H1 (cell line): Measurements from ENCODE around the gene WDR33. TPM values are rescaled to one million over a fixed set of nuclear protein-coding genes. Genes with fewer than 3 reads are reported as not detected.

ENCODE experiments used
- CTCF ChIA-PET: fragments of 300-600 bp; sonication (Branson Sonifier 250); formaldehyde crosslinking; loops from one replicate; lab custom pipeline; 2021; ENCODE audit not compliant: partially characterized antibody; lab: Charles Lee
- POLR2A ChIA-PET: fragments of 300-600 bp; sonication (Branson Sonifier 250); formaldehyde crosslinking; loops from one replicate; lab custom pipeline; 2021; ENCODE audit warnings: inconsistent platforms; ENCODE audit not compliant: partially characterized antibody; lab: Charles Lee
- DNase-seq, 2 experiments: peaks; one replicate each; pipeline versions ENCODE4 v3.0.0 to v3.0.0-alpha.2; 2010 to 2022; ENCODE audit warnings: low spot score in 2 of 2, low read depth in 1 of 2, mixed read lengths in 1 of 2
- FAIRE-seq: peaks from 2 replicates; lab custom pipeline; 2011; peaks lifted over from hg19 to GRCh38; lab: Jason Lieb, UNC
- H2AFZ ChIP-seq: 2 replicates; pipeline ENCODE4 v1.8.1; 2012; ENCODE audit warnings: low read length, inconsistent platforms
- H2AK5ac ChIP-seq: 2 replicates; pipeline ENCODE4 v1.6.1; 2013; ENCODE audit warnings: low read depth, low read length
- H2BK120ac ChIP-seq: replicated peaks from 2 replicates; pipeline ENCODE3; 2013; ENCODE audit warnings: low read depth, low read length, inconsistent platforms
- H2BK12ac ChIP-seq: 2 replicates; pipeline ENCODE4 v1.6.1; 2013; ENCODE audit warnings: low read depth, low read length
- H2BK15ac ChIP-seq: 2 replicates; pipeline ENCODE4 v1.6.1; 2013; ENCODE audit warnings: low read length
- H2BK20ac ChIP-seq: 2 replicates; pipeline ENCODE4 v1.6.1; 2013; ENCODE audit warnings: low read length
- H2BK5ac ChIP-seq: 2 replicates; pipeline ENCODE4 v1.6.1; 2013; ENCODE audit warnings: low read depth, low read length
- H3K14ac ChIP-seq: 2 replicates; pipeline ENCODE4 v1.6.1; 2013; ENCODE audit warnings: inconsistent platforms; ENCODE audit not compliant: insufficient read length
- H3K18ac ChIP-seq: 2 replicates; pipeline ENCODE4 v1.6.1; 2013; ENCODE audit warnings: low read length; ENCODE audit errors: extremely low read depth
- H3K23ac ChIP-seq: 2 replicates; pipeline ENCODE4 v1.6.1; 2013; ENCODE audit warnings: inconsistent platforms; ENCODE audit not compliant: insufficient read length
- H3K23me2 ChIP-seq: 2 replicates; pipeline ENCODE4 v1.6.1; 2013; ENCODE audit warnings: low read depth, low read length
- H3K27ac ChIP-seq: 2 replicates; pipeline ENCODE4 v1.6.1; 2011; ENCODE audit warnings: low read depth, low read length, inconsistent platforms
- H3K27me3 ChIP-seq, 4 experiments: replicated peaks in 1 of 4; 1 replicate in 1 of 4; 2 replicates in 3 of 4; pipeline versions ENCODE4 v1.6.1 to v1.8.1; 2011 to 2013; ENCODE audit warnings: low read length in 3 of 4, mild to moderate bottlenecking in 3 of 4, inconsistent platforms in 2 of 4, mixed read lengths in 2 of 4, moderate library complexity in 1 of 4; ENCODE audit not compliant: control insufficient read depth in 3 of 4, insufficient read depth in 3 of 4; ENCODE audit errors: extremely low read depth in 1 of 4
- H3K36me3 ChIP-seq, 4 experiments: 2 replicates each; pipeline versions ENCODE4 v1.6.1 to v1.8.1; 2011 to 2013; ENCODE audit warnings: mild to moderate bottlenecking in 4 of 4, low read length in 3 of 4, moderate library complexity in 2 of 4, control low read depth in 1 of 4, inconsistent platforms in 1 of 4; ENCODE audit not compliant: insufficient read depth in 4 of 4, control insufficient read depth in 2 of 4
- H3K4ac ChIP-seq: replicated peaks from 2 replicates; pipeline ENCODE3; 2013; ENCODE audit warnings: low read length, low read depth, mixed read lengths, inconsistent platforms; ENCODE audit not compliant: insufficient read length
- H3K4me1 ChIP-seq, 4 experiments: replicated peaks in 1 of 4; 1 replicate in 1 of 4; 2 replicates in 3 of 4; pipeline versions ENCODE4 v1.6.1 to v1.8.1; 2011 to 2013; ENCODE audit warnings: low read length in 3 of 4, inconsistent platforms in 2 of 4, mixed read lengths in 1 of 4; ENCODE audit not compliant: insufficient read depth in 4 of 4, control insufficient read depth in 3 of 4
- H3K4me2 ChIP-seq, 2 experiments: 2 replicates each; pipeline versions ENCODE4 v1.6.1 to v1.8.1; 2011 to 2013; ENCODE audit warnings: low read depth in 2 of 2, low read length in 2 of 2, control low read depth in 1 of 2, inconsistent platforms in 1 of 2, mild to moderate bottlenecking in 1 of 2; ENCODE audit not compliant: insufficient read depth in 1 of 2
- H3K4me3 ChIP-seq, 4 experiments: fragments of 200-600, 300-600 bp in 1 of 4; sonication (generic), shearing (Covaris generic), sonication (Bioruptor Twin) in 1 of 4; 2 replicates each; pipeline versions ENCODE4 v1.5.1 to v1.8.1; 2011 to 2016; ENCODE audit warnings: low read length in 4 of 4, low read depth in 3 of 4, control low read depth in 2 of 4, inconsistent platforms in 2 of 4, mild to moderate bottlenecking in 2 of 4, mixed read lengths in 1 of 4, moderate library complexity in 1 of 4; ENCODE audit not compliant: insufficient read depth in 2 of 4; ENCODE audit errors: extremely low read depth in 1 of 4
- H3K56ac ChIP-seq: replicated peaks from 2 replicates; pipeline ENCODE3; 2013; ENCODE audit warnings: low read depth, mild to moderate bottlenecking, mixed read lengths, low read length, inconsistent platforms; ENCODE audit not compliant: insufficient read length
- H3K79me1 ChIP-seq: 2 replicates; pipeline ENCODE4 v1.6.1; 2013; ENCODE audit warnings: low read depth, low read length, control low read depth
- H3K79me2 ChIP-seq, 2 experiments: 2 replicates each; pipeline versions ENCODE4 v1.6.1 to v1.8.1; 2012 to 2013; ENCODE audit warnings: low read length in 2 of 2, mild to moderate bottlenecking in 2 of 2, inconsistent platforms in 1 of 2; ENCODE audit not compliant: insufficient read depth in 2 of 2, control insufficient read depth in 1 of 2
- H3K9ac ChIP-seq, 4 experiments: replicated peaks in 1 of 4; 1 replicate in 1 of 4; 2 replicates in 3 of 4; pipeline versions ENCODE4 v1.6.1 to v1.8.1; 2011 to 2013; ENCODE audit warnings: low read depth in 3 of 4, low read length in 3 of 4, control low read depth in 2 of 4, mild to moderate bottlenecking in 2 of 4, moderate library complexity in 2 of 4, inconsistent platforms in 1 of 4; ENCODE audit errors: extremely low read depth in 1 of 4
- H3K9me3 ChIP-seq, 2 experiments: 2 replicates each; pipeline versions ENCODE4 v1.6.1 to v1.8.1; 2012 to 2013; ENCODE audit warnings: mild to moderate bottlenecking in 2 of 2, moderate library complexity in 2 of 2, control low read depth in 1 of 2, inconsistent platforms in 1 of 2, low read depth in 1 of 2, low read length in 1 of 2, mixed read lengths in 1 of 2; ENCODE audit not compliant: insufficient read depth in 2 of 2
- H4K20me1 ChIP-seq, 2 experiments: replicated peaks in 1 of 2; 2 replicates each; pipeline versions ENCODE3 to v1.8.1; 2011 to 2013; ENCODE audit warnings: inconsistent platforms in 2 of 2, low read length in 2 of 2, mild to moderate bottlenecking in 1 of 2; ENCODE audit not compliant: insufficient read depth in 2 of 2, control insufficient read depth in 1 of 2
- H4K5ac ChIP-seq: 2 replicates; pipeline ENCODE4 v1.6.1; 2013; ENCODE audit warnings: low read length, low read depth, mixed read lengths, inconsistent platforms; ENCODE audit not compliant: insufficient read length
- H4K8ac ChIP-seq: 2 replicates; pipeline ENCODE4 v1.8.0; 2013; ENCODE audit warnings: mild to moderate bottlenecking, moderate library complexity, low read length, inconsistent platforms; ENCODE audit not compliant: insufficient read depth; ENCODE audit errors: extremely low read depth
- H4K91ac ChIP-seq: replicated peaks from 2 replicates; pipeline ENCODE3; 2013; ENCODE audit warnings: low read length, mixed read lengths, inconsistent platforms; ENCODE audit not compliant: insufficient read length
- BCL11A ChIP-seq, 2 experiments: IDR thresholded peaks; one replicate each; pipeline ENCODE4 v1.6.1; 2011; ENCODE audit warnings: low read depth in 2 of 2, low read length in 2 of 2, mild to moderate bottlenecking in 2 of 2
- BRCA1 ChIP-seq: IDR thresholded peaks from 2 replicates; pipeline ENCODE4 v1.6.1; 2012; ENCODE audit warnings: low read depth, low read length, improper control_type of control experiment
- CEBPB ChIP-seq: IDR thresholded peaks from 2 replicates; pipeline ENCODE4 v1.6.1; 2012; ENCODE audit warnings: low read depth, low read length
- CHD1 ChIP-seq: IDR thresholded peaks from 2 replicates; pipeline ENCODE4 v1.6.1; 2012; ENCODE audit warnings: low read depth, low read length, improper control_type of control experiment
- CREB1 ChIP-seq: IDR thresholded peaks from 2 replicates; pipeline ENCODE4 v1.6.1; 2012; ENCODE audit warnings: inconsistent platforms
- FOSL1 ChIP-seq: IDR thresholded peaks from 2 replicates; pipeline ENCODE4 v1.6.1; 2011; ENCODE audit warnings: mild to moderate bottlenecking, low read depth, low read length, moderate library complexity; ENCODE audit not compliant: insufficient read depth
- GABPA ChIP-seq: IDR thresholded peaks from 2 replicates; pipeline ENCODE4 v1.6.1; 2011; ENCODE audit warnings: mild to moderate bottlenecking, low read length, moderate library complexity, borderline replicate concordance; ENCODE audit not compliant: insufficient read depth
- MAX ChIP-seq: IDR thresholded peaks from 2 replicates; pipeline ENCODE4 v1.6.1; 2012; ENCODE audit warnings: inconsistent platforms
- POLR2A ChIP-seq, 2 experiments: IDR thresholded peaks; 1 replicate in 1 of 2; 2 replicates in 1 of 2; pipeline ENCODE4 v1.6.1; 2011; ENCODE audit warnings: low read depth in 2 of 2, low read length in 2 of 2, mild to moderate bottlenecking in 2 of 2; ENCODE audit errors: control extremely low read depth in 1 of 2
- RAD21 ChIP-seq, 2 experiments: IDR thresholded peaks in 1 of 2; conservative IDR thresholded peaks in 1 of 2; 2 replicates each; pipeline ENCODE4 v1.6.1; 2011; ENCODE audit warnings: low read depth in 2 of 2, low read length in 2 of 2, improper control_type of control experiment in 1 of 2, inconsistent platforms in 1 of 2, mild to moderate bottlenecking in 1 of 2, moderate library complexity in 1 of 2
- SIN3A ChIP-seq, 2 experiments: IDR thresholded peaks in 1 of 2; conservative IDR thresholded peaks in 1 of 2; 2 replicates each; pipeline ENCODE4 v1.6.1; 2011 to 2012; ENCODE audit warnings: low read length in 2 of 2, improper control_type of control experiment in 1 of 2, low read depth in 1 of 2, mild to moderate bottlenecking in 1 of 2
- WGBS, 2 experiments: shearing (Covaris generic) in 1 of 2; methylation state at CpG; one replicate each; pipeline versions ENCODE4 v1.1.6 to v1.1.7; 2013 to 2015; ENCODE audit warnings: low lambda C conversion rate in 2 of 2, mixed read lengths in 2 of 2, inconsistent platforms in 1 of 2, low coverage in 1 of 2, missing lambda C conversion rate in 1 of 2; ENCODE audit not compliant: insufficient replicate concordance in 2 of 2, insufficient coverage in 1 of 2, insufficient read length in 1 of 2; ENCODE audit errors: extremely low coverage in 1 of 2, missing lambda C conversion rate in 1 of 2; 5-methylcytosine and 5-hydroxymethylcytosine counted together
- polyA plus RNA-seq, 7 experiments: library from polyadenylated mRNA; depleted of rRNA in 3 of 7; stranded (reverse) in 5 of 7; unstranded in 2 of 7; fragments of >200 nt in 5 of 7; fragments of 200-250 nt in 2 of 7; gene quantifications; 1 replicate in 5 of 7; 2 replicates in 1 of 7; 4 replicates in 1 of 7; pipeline versions ENCODE4 v1.2.1 to v1.2.3, GENCODE V29; 2011 to 2013; ENCODE audit warnings: missing spikeins in 2 of 7, mixed read lengths in 2 of 7
- total RNA-seq: library from RNA; stranded (reverse); fragmentation: NEBNext Ultra II Directional; extraction: Animal tissue kit (Norgen Biotek cat#: 25700); gene quantifications from 2 replicates; pipeline ENCODE4 v1.2.1, GENCODE V29; 2021
- TF ChIP-seq, protein P1 (sequence below): IDR thresholded peaks from 2 replicates; pipeline ENCODE4 v1.6.1; 2011; ENCODE audit warnings: low read depth, mild to moderate bottlenecking, low read length; ENCODE audit not compliant: insufficient read depth

Gene WDR33
- total and polyA plus RNA-seq, 2 of the 8 experiments (the other 6 are each of a cell fraction or from before 2014, with no cell fraction given): 18.1 to 82.7 TPM

GRCh38 chr2:127697482-127698180, 113.3 kb downstream of the WDR33 start:
- H4K20me1 ChIP-seq: peaks cover 0 to 5% of the 10 kb centered on the region in 2 experiments
- H3K23me2 ChIP-seq: peaks cover 6% of the 10 kb centered on the region
- H3K4ac ChIP-seq: no peak overlapping the region
- H3K14ac ChIP-seq: no peak overlapping the region
- no peak overlapping the region for H3K4me2 ChIP-seq
- no peaks in the 10 kb centered on the region for H3K36me3 ChIP-seq
- no peak overlapping the region for H2AFZ ChIP-seq
- CTCF ChIA-PET: interaction anchor here (1.0 to 5.6 kb wide), 13 partner anchors 11 to 178 kb away, joined by 3 to 40 read pairs (median 13); partner anchors contain the start of gene LIMS2
- H3K9ac ChIP-seq: no peak overlapping the region
- H2BK15ac ChIP-seq: no peak overlapping the region
- H2AK5ac ChIP-seq: no peak overlapping the region
- FAIRE-seq (no peak), DNase-seq (no peak)
- no peak overlapping the region for H4K5ac ChIP-seq
- H4K91ac ChIP-seq: no peak overlapping the region
- no peak overlapping the region for H4K8ac ChIP-seq
- H3K56ac ChIP-seq: no peak overlapping the region
- no peaks in the 10 kb centered on the region for H3K79me1 ChIP-seq
- H3K4me1 ChIP-seq: peaks cover 0 to 4% (median 2%) of the 10 kb centered on the region in 4 experiments; a peak in 5 of 7 replicates
- POLR2A ChIA-PET: interaction anchor here (0.6 to 1.1 kb wide), 2 partner anchors 9 to 22 kb away, joined by 3 read pairs; partner anchors contain the start of gene LIMS2
- no peak overlapping the region for H3K27ac ChIP-seq
- H2BK120ac ChIP-seq: no peak overlapping the region
- no peaks in the 10 kb centered on the region for H3K9me3 ChIP-seq
- H2BK5ac ChIP-seq: no peak overlapping the region
- no peak overlapping the region for H3K23ac ChIP-seq
- no peak overlapping the region for H2BK20ac ChIP-seq
- 89% methylated on average over 21 of the region's 21 CpGs; no CpG with 5 or more reads in 1 of the 2 experiments for WGBS, 2 experiments
- H3K79me2 ChIP-seq: peaks cover 0 to under 1% of the 10 kb centered on the region in 2 experiments; a peak in 1 of 4 replicates
- H2BK12ac ChIP-seq: no peak overlapping the region
- H3K18ac ChIP-seq: no peak overlapping the region
- peaks cover 0 to 8% (median 5%) of the 10 kb centered on the region in 4 experiments; a peak in 3 of 7 replicates for H3K27me3 ChIP-seq
- H3K4me3 ChIP-seq: no peak overlapping the region
- no peak for TF ChIP-seq BRCA1
- no peak for TF ChIP-seq RAD21 (IDR thresholded peaks at IDR 0.05 in 1 of 2, conservative IDR thresholded peaks at IDR 0.05 in 1 of 2; ENCODE audit: low read depth in 2 of 2, low read length in 2 of 2)
- TF ChIP-seq SIN3A (conservative IDR thresholded peaks at IDR 0.05 in 1 of 2, IDR thresholded peaks at IDR 0.05 in 1 of 2; ENCODE audit: low read depth in 1 of 2, low read length in 2 of 2): no peak
- no peak for TF ChIP-seq MAX
- TF ChIP-seq CHD1: no peak
- TF ChIP-seq, protein P1, sequence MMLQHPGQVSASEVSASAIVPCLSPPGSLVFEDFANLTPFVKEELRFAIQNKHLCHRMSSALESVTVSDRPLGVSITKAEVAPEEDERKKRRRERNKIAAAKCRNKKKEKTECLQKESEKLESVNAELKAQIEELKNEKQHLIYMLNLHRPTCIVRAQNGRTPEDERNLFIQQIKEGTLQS: no peak
- TF ChIP-seq BCL11A (IDR thresholded peaks at IDR 0.05; ENCODE audit: low read depth in 2 of 2, low read length in 2 of 2): no peak
- no peak for TF ChIP-seq GABPA
- no peak for TF ChIP-seq CREB1
- no peak for TF ChIP-seq FOSL1
- no peak for TF ChIP-seq POLR2A (IDR thresholded peaks at IDR 0.05; ENCODE audit: control extremely low read depth in 1 of 2, low read depth in 2 of 2, low read length in 2 of 2)
- TF ChIP-seq CEBPB: no peak
